ENCODE results near the gene TMEM176B. TPM values are rescaled to one million over a fixed set of nuclear protein-coding genes. Genes with fewer than 3 reads are reported as not detected.

Gene TMEM176B
- total and polyA plus RNA-seq, 2 donors (not counting 1 experiment from before 2014, with no cell fraction given), result 0.25 to 1.4 TPM

- no peaks in the 10 kb centered on the region for H3K4me1 ChIP-seq (ENCODE audit: control insufficient read depth in 2 of 2, insufficient read depth in 2 of 2, low read length in 2 of 2)
- CTCF ChIA-PET, result no interaction called here
- H3K27me3 ChIP-seq (replicated peaks in 1 of 4; ENCODE audit: control extremely low read depth in 1 of 4, control insufficient read depth in 3 of 4, insufficient read depth in 4 of 4, low read length in 3 of 4), result no peaks in the 10 kb centered on the region
- 100% methylated on average over 2 of the region's 3 CpGs for WGBS (ENCODE audit: insufficient coverage)
- no peak for ATAC-seq (ENCODE audit: low read depth)
- TF ChIP-seq, protein P1, sequence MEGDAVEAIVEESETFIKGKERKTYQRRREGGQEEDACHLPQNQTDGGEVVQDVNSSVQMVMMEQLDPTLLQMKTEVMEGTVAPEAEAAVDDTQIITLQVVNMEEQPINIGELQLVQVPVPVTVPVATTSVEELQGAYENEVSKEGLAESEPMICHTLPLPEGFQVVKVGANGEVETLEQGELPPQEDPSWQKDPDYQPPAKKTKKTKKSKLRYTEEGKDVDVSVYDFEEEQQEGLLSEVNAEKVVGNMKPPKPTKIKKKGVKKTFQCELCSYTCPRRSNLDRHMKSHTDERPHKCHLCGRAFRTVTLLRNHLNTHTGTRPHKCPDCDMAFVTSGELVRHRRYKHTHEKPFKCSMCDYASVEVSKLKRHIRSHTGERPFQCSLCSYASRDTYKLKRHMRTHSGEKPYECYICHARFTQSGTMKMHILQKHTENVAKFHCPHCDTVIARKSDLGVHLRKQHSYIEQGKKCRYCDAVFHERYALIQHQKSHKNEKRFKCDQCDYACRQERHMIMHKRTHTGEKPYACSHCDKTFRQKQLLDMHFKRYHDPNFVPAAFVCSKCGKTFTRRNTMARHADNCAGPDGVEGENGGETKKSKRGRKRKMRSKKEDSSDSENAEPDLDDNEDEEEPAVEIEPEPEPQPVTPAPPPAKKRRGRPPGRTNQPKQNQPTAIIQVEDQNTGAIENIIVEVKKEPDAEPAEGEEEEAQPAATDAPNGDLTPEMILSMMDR (IDR thresholded peaks at IDR 0.05), result no peak
- TF ChIP-seq EZH2 (IDR thresholded peaks at IDR 0.05; ENCODE audit: borderline replicate concordance, insufficient read depth, low read depth, low read length, poor library complexity, severe bottlenecking), result no peak
- no peak overlapping the region for H3K27ac ChIP-seq (ENCODE audit: low read length in 2 of 2)
- no peak for DNase-seq
- H3K4me2 ChIP-seq (replicated peaks; ENCODE audit: low read depth, low read length, poor library complexity, severe bottlenecking), result no peak overlapping the region
- no peak overlapping the region for H2AFZ ChIP-seq (ENCODE audit: insufficient read depth, low read depth, low read length, poor library complexity, severe bottlenecking)
- H3K9me3 Mint-ChIP-seq (ENCODE audit: insufficient read depth), result no peaks in the 10 kb centered on the region
- H3K4me3 ChIP-seq (ENCODE audit: control extremely low read depth in 1 of 5, extremely low read depth in 1 of 5, insufficient read depth in 1 of 5, low read depth in 2 of 5, low read length in 4 of 5), result no peak overlapping the region
- no peaks in the 10 kb centered on the region for H3K9me3 ChIP-seq (ENCODE audit: control extremely low read depth in 1 of 3, control insufficient read depth in 2 of 3, insufficient read depth in 1 of 3, low read length in 2 of 3)
- peaks cover 21% of the 10 kb centered on the region for H3K27me3 Mint-ChIP-seq
- H3K79me2 ChIP-seq (ENCODE audit: control insufficient read depth, insufficient read depth, low read length), result no peaks in the 10 kb centered on the region
- H4K20me1 ChIP-seq (ENCODE audit: control insufficient read depth, insufficient read depth, low read length, poor library complexity, severe bottlenecking), result no peaks in the 10 kb centered on the region
- no peak overlapping the region for H3K4me3 Mint-ChIP-seq
- POLR2A ChIA-PET, result no interaction called here
- intact Hi-C loops (cut with micrococcal nuclease), result no loop called here
- H3K27ac Mint-ChIP-seq, result no peak overlapping the region
- H3K36me3 ChIP-seq (replicated peaks in 1 of 2; ENCODE audit: control extremely low read depth in 1 of 2, control insufficient read depth in 1 of 2, extremely low read depth in 1 of 2, insufficient read depth in 2 of 2, low read length in 1 of 2), result no peaks in the 10 kb centered on the region
- no peaks in the 10 kb centered on the region for H3K4me1 Mint-ChIP-seq
- no peak overlapping the region for H3K9ac ChIP-seq (ENCODE audit: low read length)
Measured at GRCh38 chr7:150745876-150746275, 54.3 kb downstream of the TMEM176B start.

- H3K27ac ChIP-seq (ENCODE audit: low read length in 2 of 2), result no peak overlapping the region
- no peak overlapping the region for H3K4me3 ChIP-seq (ENCODE audit: control extremely low read depth in 1 of 5, extremely low read depth in 1 of 5, insufficient read depth in 1 of 5, low read depth in 2 of 5, low read length in 4 of 5)
- H3K27ac Mint-ChIP-seq, result no peak overlapping the region
- no peaks in the 10 kb centered on the region for H3K9me3 Mint-ChIP-seq (ENCODE audit: insufficient read depth)
- no peaks in the 10 kb centered on the region for H3K9me3 ChIP-seq (ENCODE audit: control extremely low read depth in 1 of 3, control insufficient read depth in 2 of 3, insufficient read depth in 1 of 3, low read length in 2 of 3)
- no peak overlapping the region for H3K9ac ChIP-seq (ENCODE audit: low read length)
- H3K27me3 ChIP-seq (replicated peaks in 1 of 4; ENCODE audit: control extremely low read depth in 1 of 4, control insufficient read depth in 3 of 4, insufficient read depth in 4 of 4, low read length in 3 of 4), result no peaks in the 10 kb centered on the region
- no peak overlapping the region for H2AFZ ChIP-seq (ENCODE audit: insufficient read depth, low read depth, low read length, poor library complexity, severe bottlenecking)
- WGBS (ENCODE audit: insufficient coverage), result 90% methylated on average over 2 of the region's 5 CpGs
- no peak overlapping the region for H3K4me2 ChIP-seq (replicated peaks; ENCODE audit: low read depth, low read length, poor library complexity, severe bottlenecking)
- no peak overlapping the region for H3K4me3 Mint-ChIP-seq
- peaks cover 22% of the 10 kb centered on the region for H3K27me3 Mint-ChIP-seq
- no peaks in the 10 kb centered on the region for H3K79me2 ChIP-seq (ENCODE audit: control insufficient read depth, insufficient read depth, low read length)
- H4K20me1 ChIP-seq (ENCODE audit: control insufficient read depth, insufficient read depth, low read length, poor library complexity, severe bottlenecking), result no peaks in the 10 kb centered on the region
- POLR2A ChIA-PET, result no interaction called here
- DNase-seq (no peak), ATAC-seq (ENCODE audit: low read depth) (no peak)
- CTCF ChIA-PET, result no interaction called here
- TF ChIP-seq, protein P1 (IDR thresholded peaks at IDR 0.05), result no peak
- no peak for TF ChIP-seq EZH2 (IDR thresholded peaks at IDR 0.05; ENCODE audit: borderline replicate concordance, insufficient read depth, low read depth, low read length, poor library complexity, severe bottlenecking)
- H3K36me3 ChIP-seq (replicated peaks in 1 of 2; ENCODE audit: control extremely low read depth in 1 of 2, control insufficient read depth in 1 of 2, extremely low read depth in 1 of 2, insufficient read depth in 2 of 2, low read length in 1 of 2), result no peaks in the 10 kb centered on the region
- intact Hi-C loops (cut with micrococcal nuclease), result no loop called here
- H3K4me1 ChIP-seq (ENCODE audit: control insufficient read depth in 2 of 2, insufficient read depth in 2 of 2, low read length in 2 of 2), result no peaks in the 10 kb centered on the region
- no peaks in the 10 kb centered on the region for H3K4me1 Mint-ChIP-seq
Measured at GRCh38 chr7:150745086-150745485, 55.1 kb downstream of the TMEM176B start.

Data from B cell (primary cell).